Raji (cell line): Measurements from ENCODE around the gene LHFPL2.

Experiments
- POLR2A ChIP-seq: IDR thresholded peaks from 2 replicates; pipeline ENCODE4 v1.6.1; 2011; ENCODE audit warnings: low read depth, low read length, control low read depth; ENCODE audit not compliant: insufficient read depth

LHFPL2 gene

GRCh38 chr5:78597974-78598371, 50.6 kb downstream of the LHFPL2 start:
- TF ChIP-seq POLR2A, result no peak

- TF ChIP-seq POLR2A, result no peak
Measured at GRCh38 chr5:78597068-78597973, 51.3 kb downstream of the LHFPL2 start.

GRCh38 chr5:78595458-78595921, 53.1 kb downstream of the LHFPL2 start:
- no peak for TF ChIP-seq POLR2A

- TF ChIP-seq POLR2A, result no peak
Measured at GRCh38 chr5:78594610-78595457, 53.7 kb downstream of the LHFPL2 start.

GRCh38 chr5:78594021-78594420, 54.6 kb downstream of the LHFPL2 start:
- TF ChIP-seq POLR2A, result no peak

- no peak for TF ChIP-seq POLR2A
Measured at GRCh38 chr5:78593465-78593864, 55.1 kb downstream of the LHFPL2 start.

GRCh38 chr5:78592735-78593386, 55.7 kb downstream of the LHFPL2 start:
- no peak for TF ChIP-seq POLR2A

- TF ChIP-seq POLR2A, result no peak
Measured at GRCh38 chr5:78591972-78592700, 56.4 kb downstream of the LHFPL2 start.

GRCh38 chr5:78591138-78591612, 57.4 kb downstream of the LHFPL2 start:
- TF ChIP-seq POLR2A, result no peak

GRCh38 chr5:78589923-78590322, 58.6 kb downstream of the LHFPL2 start:
- no peak for TF ChIP-seq POLR2A

GRCh38 chr5:78588507-78588906, 60.1 kb downstream of the LHFPL2 start:
- no peak for TF ChIP-seq POLR2A

- TF ChIP-seq POLR2A, result no peak
Measured at GRCh38 chr5:78587775-78588291, 60.7 kb downstream of the LHFPL2 start.

GRCh38 chr5:78587081-78587774, 61.3 kb downstream of the LHFPL2 start:
- no peak for TF ChIP-seq POLR2A

- TF ChIP-seq POLR2A, result no peak
Measured at GRCh38 chr5:78586251-78586650, 62.3 kb downstream of the LHFPL2 start.

- no peak for TF ChIP-seq POLR2A
Measured at GRCh38 chr5:78578015-78578414, 70.6 kb downstream of the LHFPL2 start.
